SKM-1 (cell line): ENCODE data around the gene NSFL1C.

ENCODE experiments used
- DNase-seq: peaks from one replicate; lab custom pipeline; 2025; ENCODE audit not compliant: unreplicated experiment; lab: John Stamatoyannopoulos, UW

NSFL1C gene

DNA sequence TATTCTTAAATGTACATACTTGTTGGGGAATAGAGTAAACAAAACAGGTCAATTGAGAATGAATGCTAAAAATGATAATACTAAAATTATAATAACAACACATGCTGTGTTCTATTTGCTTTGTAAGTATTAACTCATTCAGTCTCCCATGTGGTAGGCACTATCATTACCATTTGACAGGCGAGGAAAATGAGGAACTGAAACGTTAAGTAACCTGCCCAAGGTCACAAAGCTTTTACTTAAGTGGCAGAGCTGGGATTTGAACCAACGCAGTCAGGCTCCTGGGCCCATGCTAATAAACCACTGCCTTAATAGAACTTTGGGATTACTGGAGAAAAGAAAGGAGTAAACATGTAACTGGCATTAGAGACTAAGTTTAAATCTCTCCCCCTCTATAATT lies 3.8 kb downstream of the NSFL1C start:
- no peak for DNase-seq

DNA sequence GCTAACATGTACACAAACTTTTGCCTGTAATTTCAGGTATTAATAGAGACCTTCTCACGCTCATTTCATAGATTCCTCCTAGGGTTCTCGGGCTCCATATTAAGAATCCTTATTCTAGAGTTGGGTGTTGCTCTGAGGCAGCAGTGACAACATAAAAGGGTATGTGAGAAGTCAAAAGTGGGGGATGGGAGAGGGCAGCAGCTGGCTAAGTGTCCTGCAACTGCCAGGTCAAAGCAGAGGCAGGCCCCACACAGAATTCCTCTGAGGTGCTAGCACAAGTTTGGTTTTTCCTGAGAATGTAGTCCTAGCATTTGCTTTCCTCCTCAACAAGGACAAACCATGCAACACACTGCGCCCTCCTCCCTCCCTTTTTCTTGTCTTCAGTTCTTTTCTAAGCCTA lies 4.6 kb downstream of the NSFL1C start:
- no peak for DNase-seq

DNA sequence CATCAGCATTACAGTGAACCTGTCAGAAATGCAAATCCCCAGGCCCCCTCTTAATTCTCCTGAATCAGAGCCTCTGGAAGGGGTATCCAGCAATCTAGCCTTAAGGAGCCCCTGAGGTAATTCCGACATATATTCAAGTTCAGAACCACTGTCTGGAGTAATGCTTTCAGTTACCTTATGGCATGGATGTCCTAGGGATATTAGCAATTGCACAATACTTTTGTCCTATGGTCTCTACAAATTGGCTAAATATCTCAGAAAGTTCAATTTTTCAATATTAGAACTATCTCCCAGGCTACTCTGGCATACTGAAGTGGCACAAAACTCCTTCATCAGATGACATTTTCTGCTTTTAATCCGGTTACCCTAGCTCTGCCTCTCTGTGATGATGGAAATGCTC lies 6.4 kb downstream of the NSFL1C start:
- no peak for DNase-seq

DNA sequence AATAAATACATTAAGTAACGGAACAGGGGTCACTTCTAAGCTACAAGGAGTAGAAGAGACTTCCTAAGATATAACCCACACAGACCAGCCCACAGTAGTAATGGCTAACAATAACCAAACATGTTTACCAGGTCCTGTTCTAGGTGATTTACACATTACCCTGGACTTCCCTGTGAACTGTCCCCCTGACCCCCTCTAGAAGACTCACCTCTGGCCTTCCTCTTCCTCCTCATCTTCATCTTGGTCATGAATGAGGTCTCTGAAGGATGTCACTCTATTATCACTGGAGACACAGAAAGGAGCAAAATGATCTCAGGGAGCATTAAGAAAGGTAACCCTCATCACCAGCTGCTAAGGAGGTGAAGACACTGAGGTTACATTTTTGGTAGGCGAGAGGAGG lies 8.7 kb downstream of the NSFL1C start:
- no peak for DNase-seq

- DNase-seq: no peak
These were observed 10.3 kb downstream of the NSFL1C start for GRCh38 chr20:1456300-1456699.

GRCh38 chr20:1450926-1451491 lies 15.6 kb downstream of the NSFL1C start:
- DNase-seq: no peak

DNA sequence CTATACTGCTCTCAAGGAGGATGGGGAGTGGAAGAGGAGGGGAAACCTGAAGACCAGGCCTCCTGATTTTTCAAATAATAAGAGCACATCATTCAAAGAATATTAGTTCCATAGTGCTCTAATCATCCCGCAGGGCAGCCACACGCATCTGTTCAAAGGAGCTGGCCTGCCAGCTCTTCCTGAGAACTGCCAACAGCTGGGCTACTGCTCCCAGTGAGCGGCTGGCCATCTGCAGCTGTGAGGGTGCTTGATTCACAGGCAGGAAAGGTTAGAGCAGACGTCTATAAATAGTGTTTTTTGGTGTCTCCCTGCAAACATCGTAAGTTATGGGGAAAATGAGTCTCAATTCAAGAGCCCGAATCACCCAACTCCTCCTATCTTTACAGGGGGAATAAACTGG lies 17.3 kb downstream of the NSFL1C start:
- DNase-seq: no peak

DNA sequence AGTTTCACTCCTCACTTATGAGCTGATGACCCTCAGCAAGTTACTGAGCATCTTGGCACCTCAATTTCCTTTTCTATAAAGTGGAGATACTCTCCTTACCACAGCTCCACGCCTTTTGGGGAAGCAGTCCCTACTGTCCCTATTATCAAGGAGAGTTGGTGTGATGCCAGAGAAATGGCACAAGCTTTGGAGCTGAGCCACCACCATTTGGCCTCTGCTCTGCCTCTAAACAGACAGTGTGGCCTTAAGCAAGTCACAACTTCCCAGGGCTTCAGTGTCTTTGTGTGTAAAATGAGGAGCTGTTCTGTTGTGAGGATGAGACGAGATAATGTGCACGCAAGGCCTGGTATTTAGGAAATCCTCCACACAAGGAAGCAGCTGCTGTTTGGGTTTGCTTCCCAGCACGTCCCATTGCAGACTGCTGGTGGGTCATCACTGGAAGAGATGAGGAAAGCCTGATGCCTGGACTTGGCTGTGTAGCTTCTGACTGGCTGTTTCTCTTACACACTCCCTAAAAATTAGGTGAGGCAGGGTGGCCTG lies 18.5 kb downstream of the NSFL1C start:
- DNase-seq: no peak

DNA sequence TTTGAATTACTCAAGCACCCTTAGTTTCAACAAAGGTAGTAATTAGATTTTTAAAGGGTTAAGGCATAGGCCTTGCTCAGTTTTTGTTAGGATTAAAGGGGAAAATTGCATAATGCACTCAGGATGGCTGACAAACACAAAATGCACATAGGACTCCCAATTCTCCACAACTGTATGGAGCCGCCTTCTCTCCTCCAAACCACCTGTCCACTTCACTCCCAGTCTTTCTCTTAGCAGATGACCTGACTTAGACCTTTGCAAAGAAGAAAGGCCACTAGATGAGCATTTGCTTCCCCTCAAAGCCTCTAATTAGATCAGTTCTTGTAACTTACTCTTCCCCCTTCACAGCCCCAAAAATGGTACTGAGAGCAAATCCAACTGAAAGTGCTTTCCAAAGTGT lies 20.1 kb downstream of the NSFL1C start:
- DNase-seq: no peak

DNA sequence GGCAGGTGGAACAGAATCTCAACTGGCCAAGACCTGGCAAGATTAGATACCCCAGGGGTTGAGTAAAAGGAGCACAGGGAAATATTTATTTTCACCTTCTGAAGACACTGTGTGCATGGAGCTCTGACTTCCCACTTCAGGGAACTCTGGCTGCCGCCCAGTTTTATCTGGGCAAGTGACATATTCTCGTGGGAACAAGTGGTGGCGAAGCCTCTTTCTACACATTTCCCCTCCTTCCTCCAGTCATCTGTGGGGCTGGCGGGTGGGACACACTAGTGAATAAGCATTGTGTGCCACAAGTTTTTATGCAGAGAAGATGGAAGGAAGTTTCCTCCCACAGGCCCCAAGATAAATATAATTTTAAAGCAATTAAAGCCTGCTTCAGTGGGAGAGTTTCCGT lies 23.6 kb downstream of the NSFL1C start:
- DNase-seq: no peak

GRCh38 chr20:1442304-1442703 lies 24.3 kb downstream of the NSFL1C start:
- DNase-seq: no peak

GRCh38 chr20:1441133-1441532 lies 25.5 kb downstream of the NSFL1C start:
- DNase-seq: no peak

GRCh38 chr20:1440024-1440423 lies 26.6 kb downstream of the NSFL1C start:
- no peak for DNase-seq

DNA sequence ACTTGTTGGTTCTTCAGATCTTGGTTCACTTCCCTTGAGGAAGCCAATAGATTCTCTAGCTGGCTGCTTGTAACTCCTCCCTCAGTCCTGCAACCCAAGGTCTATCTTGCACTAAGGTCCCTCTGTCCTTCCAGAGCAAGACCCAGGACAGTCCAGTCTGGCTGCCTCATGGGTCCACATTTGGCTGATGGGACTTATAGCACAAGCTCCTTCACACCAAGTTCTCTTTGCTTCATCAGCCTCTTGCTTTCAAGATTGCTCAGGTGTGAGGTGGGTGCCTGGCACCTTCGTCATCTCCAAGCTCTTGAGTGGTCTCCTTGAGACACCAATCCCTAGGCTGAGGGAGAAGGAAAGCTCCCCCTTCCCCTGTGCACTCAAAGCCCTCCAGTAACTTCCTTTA lies 28.3 kb downstream of the NSFL1C start:
- no peak for DNase-seq

DNA sequence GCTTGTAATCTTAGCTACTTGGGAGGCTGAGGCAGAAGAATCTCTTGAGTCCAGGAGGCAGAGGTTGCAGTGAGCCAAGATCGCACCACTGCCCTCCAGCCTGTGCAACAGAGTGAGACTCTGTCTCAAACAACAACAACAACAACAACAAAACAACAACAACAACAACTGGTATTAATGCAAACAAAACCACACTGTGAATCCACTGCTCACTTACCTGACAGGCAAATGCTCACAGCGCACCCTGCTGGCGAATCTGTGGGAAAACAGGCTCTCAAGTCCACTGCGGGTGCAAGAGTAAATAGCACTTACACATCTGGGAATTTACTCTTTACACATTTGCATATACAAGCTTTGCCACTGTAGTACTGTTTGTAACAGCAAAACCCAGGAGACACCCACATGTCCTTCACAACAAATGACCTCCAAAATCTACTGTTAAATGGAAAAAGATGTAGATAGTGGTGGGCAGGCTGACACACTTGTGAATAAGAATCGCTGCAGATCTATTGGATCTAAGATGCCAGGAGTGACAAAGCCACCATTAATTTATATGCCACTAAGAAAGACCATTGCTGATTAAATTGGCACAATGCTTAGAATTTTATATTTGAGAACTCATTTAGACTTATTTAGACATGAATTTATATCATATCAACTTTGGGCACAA lies 29.3 kb downstream of the NSFL1C start:
- DNase-seq: peak; percentile 7

DNA sequence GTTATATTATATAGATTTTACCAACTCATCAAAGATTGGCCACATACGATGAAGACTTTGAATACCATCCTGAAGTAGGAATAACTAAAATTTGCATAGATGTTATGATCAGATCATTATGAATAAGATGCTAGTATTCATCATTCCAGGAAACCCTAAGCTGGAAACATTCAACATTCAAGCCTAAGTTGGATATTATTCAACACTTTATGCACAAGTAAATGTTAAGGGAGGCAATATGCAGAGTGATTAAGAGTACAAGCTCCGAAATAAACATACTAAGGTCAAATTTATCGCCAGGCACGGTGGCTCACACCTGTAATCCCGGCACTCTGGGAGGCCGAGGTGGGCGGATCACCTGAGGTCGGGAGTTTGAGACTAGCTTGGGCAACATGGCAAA lies 30.4 kb downstream of the NSFL1C start:
- no peak for DNase-seq

DNA sequence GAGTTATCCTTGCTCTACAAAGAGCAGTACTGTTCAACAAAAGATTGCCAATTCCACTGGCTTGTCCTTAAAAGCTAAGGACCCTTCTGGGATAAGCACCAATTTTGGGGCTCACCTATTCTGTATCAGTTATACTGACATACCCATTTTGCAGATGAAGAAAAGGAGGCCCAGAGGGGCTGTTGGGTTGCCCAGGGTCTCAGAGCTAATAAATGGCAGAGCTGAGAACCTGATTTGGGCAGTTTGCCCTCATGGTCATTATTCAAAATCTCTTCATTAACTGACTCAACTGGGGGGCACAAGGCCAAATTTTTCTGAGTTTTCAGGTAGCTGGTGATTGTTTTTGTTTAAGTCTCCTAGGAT lies 31.3 kb downstream of the NSFL1C start:
- no peak for DNase-seq

DNA sequence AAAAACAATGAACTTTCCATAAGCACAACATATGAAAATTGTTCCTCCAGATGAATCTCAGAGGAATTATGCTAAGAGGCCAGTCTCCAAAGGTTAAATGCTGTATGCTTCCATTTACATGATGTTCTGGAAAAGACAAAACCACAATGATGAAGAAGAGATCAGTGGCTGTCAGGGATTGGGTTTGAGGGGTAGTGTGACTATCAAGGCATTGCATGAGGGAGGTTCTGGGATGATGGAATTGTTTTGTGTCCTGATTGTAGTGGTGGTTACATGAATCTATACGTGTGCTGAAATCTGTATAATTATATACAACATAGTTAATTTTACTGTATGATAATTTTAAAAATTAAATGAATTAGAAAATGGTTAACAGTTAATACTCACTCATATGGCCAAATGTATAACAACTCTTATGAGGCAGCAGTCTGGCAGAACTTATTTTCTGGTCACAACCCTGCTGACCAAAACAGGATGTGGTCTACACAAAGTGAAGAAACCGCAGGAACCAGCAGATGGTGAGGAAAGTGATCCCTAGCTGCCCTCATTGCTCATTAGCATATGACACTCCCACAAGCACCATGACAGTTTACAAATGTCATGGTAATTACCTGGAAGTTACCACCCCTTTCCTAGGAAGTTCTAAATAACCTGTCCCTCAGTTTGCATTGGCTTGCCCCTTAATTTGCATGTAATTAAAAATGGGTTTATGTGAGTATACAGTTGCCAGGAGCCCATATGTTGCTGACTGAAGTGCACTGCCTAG lies 31.9 kb downstream of the NSFL1C start:
- peak; percentile 4 for DNase-seq

DNA sequence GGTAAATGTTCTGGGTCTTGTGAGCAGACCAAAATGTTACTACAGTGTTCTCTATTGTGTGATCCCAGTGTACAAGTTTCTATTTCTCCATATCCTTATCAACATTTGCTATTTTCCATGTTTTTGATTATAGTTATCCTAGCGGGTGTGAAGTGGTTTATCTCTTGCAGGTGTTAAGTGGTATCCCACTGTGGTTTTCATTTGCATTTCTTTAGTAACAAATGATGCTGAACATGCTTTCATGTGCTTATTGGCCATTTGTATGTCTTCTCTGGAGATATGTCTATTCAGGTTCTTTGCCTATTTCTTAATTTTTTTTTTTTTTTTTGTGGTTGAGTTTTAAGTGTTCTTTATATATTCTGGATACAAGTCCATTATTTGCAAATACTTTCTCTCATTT lies 35.5 kb downstream of the NSFL1C start:
- no peak for DNase-seq

DNA sequence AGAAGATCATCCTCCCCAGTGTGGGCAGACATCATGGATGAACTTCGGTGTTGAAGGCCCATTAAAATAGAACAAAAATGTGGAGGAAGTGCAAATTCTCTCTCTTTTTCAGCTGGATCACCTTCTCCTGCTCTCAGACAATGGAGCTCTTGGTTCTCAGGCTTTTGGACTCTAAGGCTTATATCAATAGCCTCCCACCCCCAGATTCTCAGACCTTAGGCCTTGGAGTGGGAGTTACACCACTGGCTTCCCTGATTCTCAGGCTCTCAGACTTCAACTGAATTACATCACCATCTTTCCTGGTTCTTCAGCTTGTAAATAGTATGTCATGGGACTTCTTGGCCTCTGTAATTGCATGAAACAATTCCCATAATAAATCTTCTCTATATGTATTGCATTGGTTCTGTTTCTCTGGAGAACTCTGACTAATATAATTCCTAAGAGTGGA lies 36.6 kb downstream of the NSFL1C start:
- no peak for DNase-seq

- no peak for DNase-seq
These were observed 37.4 kb downstream of the NSFL1C start for GRCh38 chr20:1429143-1429728.
